ENCODE data around the gene INSYN2A. TPM values are rescaled to one million over a fixed set of nuclear protein-coding genes. Genes with fewer than 3 reads are reported as not detected.

Gene INSYN2A, protein sequence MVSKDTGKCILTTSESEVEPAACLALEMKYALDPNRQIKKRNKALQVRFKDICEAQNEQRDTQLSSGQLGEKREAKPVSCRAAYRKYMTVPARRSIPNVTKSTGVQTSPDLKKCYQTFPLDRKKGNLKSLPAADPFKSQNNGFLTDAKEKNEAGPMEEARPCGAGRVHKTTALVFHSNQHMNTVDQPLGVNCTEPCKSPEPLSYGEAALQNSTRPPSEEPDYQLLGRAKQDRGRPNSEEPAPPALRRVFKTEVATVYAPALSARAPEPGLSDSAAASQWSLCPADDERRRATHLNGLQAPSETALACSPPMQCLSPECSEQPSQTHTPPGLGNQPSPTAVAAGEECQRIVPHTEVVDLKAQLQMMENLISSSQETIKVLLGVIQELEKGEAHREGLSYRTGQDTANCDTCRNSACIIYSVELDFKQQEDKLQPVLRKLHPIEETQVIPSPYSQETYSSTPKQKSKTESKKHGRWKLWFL
- polyA plus RNA-seq (ENCODE audit: insufficient read length in 4 of 4) = 1 to 10 TPM in 3 of 4 donors, under 1 TPM in 1; 0.42 to 8.7 (median 3.8) TPM

DNA sequence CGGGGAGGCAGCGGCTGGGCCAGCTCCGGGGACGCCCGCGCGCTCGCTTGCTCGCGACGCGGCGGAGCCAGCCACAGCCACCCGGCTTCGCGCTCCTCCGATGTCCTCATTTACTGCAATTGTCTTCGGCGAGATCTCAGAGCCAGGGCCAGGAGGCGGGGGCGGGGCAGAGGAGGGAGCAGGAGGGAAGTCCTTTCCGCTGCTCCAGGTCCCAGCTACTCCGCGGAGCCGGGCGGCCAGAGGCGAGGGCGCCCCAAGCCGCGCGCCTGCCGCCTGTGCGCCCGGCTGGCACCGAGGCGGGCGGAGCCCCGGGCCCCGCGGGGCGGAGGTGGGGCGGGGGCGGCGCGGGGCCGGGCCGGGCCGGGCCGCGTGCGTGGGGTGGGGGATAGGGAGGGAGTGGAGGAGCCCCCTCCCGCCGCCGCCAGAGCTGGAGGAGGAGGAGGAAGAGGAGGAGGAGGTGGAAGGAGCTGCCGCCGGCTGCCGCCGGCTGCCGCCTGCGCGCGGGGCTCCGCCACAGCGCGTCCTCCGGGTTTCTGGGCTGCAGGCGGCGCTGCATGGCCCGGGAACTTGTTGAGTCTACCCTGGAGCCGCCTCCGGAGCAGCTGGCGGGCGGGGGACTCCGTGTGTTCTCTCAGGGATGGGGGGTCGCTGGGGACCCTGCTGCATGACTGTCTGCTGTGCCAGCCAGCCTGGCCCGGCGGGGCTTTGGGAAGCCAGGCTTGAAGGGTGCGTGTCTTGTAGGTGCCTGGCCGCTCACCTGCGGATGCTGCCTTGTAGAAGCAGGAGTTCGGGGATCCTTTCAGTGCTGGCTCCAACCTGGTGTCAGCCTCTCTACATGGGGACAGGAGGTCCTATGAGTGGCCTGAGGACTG is at the start of gene INSYN2A:
INSYN2A (minus strand) TSS at position 310 of the 872 bp plus-strand sequence. CDS start 20,196 bp downstream, outside the sequence.
- peak in 2 of 4 donors; percentile 39 to 49 for DNase-seq (ENCODE audit: low read depth in 4 of 4, low spot score in 3 of 4)

DNA sequence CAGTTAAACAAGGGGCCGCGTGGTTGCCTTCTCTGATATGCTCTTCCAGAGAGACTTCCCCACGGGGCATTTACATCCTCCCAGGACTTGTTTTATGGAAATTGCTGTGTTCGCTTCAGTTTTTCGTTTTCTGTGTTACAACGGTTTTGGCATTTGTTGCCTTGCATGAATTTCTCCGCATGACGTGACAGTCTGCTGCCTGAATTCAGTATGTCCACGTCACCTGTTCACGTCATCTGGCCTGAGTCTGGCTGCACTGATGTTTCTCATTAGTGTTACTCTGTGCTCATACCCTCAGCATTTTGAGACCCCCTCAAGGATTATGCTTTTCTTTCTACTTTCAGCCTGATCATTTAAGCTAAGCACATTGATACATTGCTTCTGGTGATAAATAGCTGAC is 49.1 kb upstream of the INSYN2A start:
- DNase-seq (ENCODE audit: low read depth in 4 of 4, low spot score in 3 of 4) = no peak

DNA sequence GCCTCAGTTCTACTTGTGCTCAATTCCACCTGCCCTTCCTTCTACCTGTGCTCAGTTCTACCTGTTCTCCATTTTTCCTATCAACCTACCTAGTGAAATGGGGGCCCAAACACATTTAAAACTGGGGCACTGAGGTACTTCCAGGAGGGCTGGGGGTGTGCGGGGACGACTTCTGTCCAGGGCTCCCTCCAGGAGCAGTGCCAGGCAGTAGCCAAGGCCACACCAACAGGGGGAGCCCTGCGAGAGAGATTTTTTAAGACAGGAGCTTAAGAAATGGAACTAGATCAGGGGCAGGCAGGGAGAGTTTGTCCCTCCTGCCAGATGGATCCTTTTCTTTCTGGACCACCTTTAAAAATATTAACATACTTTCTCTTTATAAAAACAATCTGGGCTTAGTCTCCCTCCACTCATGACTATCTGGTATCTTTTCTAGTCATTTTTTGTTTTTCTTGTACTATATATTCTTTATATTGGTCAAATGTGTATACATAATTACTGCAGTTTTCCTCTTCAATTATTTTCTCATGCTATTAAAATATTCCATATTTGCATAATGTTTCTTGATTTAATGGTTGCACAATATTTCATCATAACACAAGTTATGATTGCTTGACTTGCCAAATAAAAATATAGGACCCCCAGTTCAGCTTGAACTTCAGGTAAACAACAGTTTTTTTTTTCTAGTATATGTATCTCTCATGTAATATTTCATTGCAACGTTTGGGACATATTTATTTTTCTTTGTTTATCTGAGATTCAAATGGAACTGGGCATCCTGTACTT is 47.3 kb upstream of the INSYN2A start:
- peak in 1 of 4 donors; percentile 12 for DNase-seq (ENCODE audit: low read depth in 4 of 4, low spot score in 3 of 4)

DNA sequence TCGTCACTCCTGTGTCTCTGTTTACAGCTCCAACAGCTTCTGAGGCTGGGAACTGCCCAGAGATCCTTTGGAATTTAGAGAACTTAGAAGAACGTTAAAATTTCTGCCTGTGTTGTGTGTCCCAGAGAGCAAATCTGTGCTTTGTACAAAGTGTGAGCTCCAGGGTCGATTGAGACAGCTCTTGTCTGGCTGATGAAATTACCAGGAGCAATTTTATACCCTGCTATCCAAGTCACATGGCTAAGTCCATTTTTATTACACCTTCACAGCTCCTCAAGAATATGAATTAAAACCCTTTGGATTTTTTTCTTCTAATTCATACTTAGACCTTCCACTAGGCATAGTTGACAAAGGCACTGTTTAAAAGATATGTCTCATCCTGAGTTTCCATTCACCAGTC is 46.5 kb upstream of the INSYN2A start:
- DNase-seq (ENCODE audit: low read depth in 4 of 4, low spot score in 3 of 4) = no peak

DNA sequence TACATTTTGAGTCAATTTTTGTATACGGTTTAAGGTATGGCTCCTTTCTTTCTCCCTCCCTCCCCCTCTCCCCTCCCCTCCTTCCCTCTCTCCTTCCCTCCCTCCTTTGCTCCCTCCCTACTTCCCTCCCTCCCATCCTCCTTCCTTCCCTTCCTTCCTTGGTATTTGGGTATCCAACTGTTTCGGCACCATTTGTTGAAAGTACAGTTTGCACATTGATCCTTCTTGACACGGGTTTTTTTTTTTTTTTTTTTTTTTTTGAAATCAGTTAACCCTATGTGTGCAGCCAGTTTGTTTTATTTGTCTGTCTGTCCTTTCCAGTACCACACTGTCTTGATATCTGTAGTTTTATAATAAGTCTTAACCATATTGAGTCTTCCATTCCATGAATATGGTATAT is 39.9 kb upstream of the INSYN2A start:
- no peak for DNase-seq (ENCODE audit: low read depth in 4 of 4, low spot score in 3 of 4)

DNA sequence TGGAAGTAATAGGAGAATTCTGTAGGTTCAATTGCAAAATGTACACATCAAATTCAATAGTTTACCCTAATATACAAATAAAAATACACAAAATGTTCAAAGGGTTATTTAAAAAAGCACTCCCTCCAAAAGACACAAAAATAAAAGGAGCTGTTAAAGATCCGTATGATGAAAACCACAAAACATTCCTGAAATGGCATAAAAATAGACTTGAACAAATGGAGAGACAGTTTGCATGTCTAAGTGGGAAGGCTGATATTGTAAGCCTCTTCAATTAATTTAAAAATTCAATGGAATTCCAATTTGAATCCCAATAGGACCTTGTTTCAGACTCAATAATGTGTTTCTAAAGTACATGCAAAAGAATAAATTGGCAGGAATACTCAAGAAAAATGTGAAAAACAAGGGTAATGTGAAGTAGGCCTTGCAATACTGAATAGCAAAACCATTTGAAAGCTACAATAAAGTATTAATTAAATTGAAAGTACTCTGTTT is 38.0 kb upstream of the INSYN2A start:
- no peak for DNase-seq (ENCODE audit: low read depth in 4 of 4, low spot score in 3 of 4)

DNA sequence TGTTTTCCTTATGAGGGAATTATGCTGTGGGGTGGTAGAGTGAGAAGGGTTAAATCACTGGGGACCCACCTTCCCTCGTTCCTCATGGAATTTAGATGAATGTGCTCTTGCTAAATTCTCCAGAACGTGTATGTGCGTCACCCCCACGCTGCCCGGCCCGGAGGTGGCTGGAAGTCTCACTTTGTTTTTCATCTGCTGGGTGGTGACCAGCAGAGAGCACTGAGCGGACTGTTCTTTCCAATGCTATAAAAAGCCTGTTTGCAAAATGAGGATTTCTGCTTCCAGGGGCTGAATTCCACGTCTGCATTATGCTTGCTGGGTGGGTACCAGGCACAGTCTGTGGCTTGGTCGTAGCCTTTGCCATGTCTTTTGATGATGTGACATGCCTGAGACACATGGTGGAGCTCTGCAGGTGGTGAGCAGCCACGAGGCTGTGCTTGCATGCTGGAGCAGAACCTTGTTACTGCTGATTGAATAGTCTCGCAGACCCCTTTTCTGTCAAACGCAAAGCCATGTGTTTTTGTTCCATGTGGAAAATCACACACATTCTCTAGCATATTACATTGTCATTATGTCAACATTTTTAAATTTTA is 31.9 kb upstream of the INSYN2A start:
- no peak for DNase-seq (ENCODE audit: low read depth in 4 of 4, low spot score in 3 of 4)

DNA sequence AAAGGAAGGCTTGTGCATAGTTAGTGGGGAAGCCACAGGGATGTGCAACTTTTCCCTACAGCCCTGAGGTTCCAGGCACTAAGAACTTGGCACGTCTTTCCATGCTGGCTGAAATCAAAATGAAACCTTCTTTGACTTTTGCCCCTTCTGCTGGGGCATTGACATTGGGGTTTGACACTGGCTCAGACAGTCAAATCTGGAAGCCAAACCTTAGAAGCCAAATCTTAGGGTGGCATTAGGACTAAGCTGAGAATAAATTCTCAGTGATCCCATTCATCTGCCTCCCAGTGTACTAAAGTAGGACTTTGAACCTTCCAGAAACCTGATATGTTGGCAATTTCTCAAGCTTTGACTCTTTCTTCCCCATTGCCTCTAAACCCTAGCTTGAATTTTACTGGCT is 31.3 kb upstream of the INSYN2A start:
- DNase-seq (ENCODE audit: low read depth in 4 of 4, low spot score in 3 of 4) = no peak

DNA sequence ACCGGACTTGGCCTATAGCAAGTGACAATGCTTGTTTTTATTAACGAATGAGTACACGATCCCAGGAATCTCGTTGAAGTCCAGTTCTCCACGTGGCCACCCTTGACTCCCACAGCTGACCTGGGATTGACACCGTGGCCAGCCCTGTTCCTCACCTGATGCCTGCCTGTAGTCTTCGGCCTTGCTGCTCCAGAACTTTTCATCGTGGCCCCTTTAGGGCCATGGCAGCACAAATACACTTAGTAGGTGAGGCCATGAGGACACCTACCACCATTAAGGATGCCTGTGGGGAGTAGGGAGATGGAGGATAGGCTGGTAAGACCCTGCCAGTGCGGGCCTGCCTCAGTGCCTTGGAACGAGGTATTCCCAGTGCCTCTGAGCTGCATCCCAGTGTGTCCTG is 30.6 kb upstream of the INSYN2A start:
- no peak for DNase-seq (ENCODE audit: low read depth in 4 of 4, low spot score in 3 of 4)

DNA sequence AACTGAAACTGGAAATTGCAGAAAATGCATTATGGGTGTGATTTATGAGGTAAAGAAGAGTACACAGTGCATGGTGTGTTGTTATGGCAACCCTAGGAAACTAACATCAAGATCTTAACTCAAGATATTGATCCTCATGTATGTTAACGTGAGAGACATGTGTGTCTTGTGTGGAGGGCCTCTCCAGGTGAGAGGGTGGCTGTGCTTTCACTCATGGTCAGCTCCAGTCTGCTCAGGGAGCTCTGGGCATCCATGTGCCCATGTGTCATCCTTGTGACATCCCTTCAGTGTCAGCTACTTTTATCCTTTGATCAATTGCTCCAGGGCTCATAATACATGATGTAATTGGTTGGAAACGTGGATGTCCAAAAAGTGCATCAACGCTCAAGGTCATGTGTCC is 24.9 kb upstream of the INSYN2A start:
- DNase-seq (ENCODE audit: low read depth in 4 of 4, low spot score in 3 of 4) = no peak

DNA sequence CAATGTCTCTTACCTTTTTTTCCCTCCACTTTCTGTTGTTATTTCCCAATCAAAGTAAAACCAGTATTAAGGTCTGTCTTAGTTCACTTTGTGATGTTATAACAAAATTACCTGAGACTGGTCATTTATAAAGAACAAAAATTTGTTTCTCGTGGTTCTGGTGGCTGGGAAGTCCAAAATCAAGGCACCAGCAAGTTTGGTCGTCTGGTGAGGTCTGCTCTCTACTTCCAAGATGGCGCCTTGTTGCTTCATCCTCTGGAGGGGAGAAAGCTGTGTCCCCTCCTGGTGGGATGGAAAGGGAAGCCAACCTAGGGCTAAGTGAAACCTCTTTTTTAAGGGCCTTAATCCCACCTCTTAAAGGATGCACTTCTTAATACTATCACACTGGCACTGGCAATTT is 22.3 kb upstream of the INSYN2A start:
- no peak for DNase-seq (ENCODE audit: low read depth in 4 of 4, low spot score in 3 of 4)

DNA sequence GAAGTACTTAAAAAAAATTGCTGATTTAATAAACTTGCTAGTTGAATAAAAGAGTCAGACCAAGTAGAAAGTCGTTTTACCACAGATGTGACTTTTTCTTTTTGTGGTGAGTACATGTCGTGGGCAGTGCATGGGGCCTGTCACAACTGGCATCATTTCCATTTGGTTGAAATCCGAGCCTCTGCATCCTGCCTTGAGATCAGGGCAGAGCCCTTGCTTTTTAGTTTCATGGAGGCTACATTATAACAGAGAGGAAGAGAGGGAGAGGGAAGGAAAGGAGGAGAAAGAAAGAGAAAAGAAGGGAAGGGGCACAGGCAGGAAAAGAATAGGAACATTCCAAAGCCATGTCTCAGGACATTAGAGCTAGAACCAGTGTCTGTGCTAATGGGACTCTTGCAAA is 20.4 kb upstream of the INSYN2A start:
- DNase-seq (ENCODE audit: low read depth in 4 of 4, low spot score in 3 of 4) = no peak

DNA sequence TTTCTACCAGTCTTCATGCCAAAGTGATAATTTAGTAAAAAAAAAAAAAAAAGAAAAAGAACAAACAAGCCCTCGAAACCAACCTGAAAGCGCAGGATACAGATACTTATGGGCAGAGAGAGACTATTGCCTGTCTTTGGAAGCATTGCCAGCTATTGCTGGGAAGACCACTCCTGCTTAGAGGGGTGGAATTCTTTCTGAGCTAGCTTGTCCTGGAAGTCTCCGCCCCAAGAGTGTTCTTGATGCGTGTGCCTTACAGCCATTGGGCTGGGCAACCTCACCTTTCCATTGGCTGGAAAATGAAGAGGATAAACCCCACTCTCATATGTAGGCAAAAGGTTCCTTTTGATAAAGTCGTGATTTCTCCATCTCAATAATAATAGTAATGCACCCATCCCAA is 19.9 kb upstream of the INSYN2A start:
- no peak for DNase-seq (ENCODE audit: low read depth in 4 of 4, low spot score in 3 of 4)

DNA sequence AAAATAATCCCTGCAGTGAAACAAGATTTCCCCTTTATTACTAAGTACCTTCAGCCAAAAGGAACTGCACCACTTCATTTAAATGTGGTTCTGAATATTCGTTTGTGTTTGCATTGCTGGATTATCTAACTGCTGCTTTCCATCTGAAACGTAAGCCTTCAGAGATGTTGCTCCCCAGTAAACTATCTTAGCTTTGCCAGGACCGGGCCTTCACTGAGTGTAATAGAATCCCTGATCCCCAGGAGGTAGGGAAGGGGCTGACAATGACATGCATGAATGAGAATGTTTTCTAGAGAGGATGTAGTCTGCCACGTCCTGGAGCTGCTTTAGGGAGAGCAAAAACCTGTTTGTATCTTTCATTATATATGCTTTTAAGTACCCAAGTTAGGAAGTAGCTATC is 19.5 kb upstream of the INSYN2A start:
- DNase-seq (ENCODE audit: low read depth in 4 of 4, low spot score in 3 of 4) = no peak

DNA sequence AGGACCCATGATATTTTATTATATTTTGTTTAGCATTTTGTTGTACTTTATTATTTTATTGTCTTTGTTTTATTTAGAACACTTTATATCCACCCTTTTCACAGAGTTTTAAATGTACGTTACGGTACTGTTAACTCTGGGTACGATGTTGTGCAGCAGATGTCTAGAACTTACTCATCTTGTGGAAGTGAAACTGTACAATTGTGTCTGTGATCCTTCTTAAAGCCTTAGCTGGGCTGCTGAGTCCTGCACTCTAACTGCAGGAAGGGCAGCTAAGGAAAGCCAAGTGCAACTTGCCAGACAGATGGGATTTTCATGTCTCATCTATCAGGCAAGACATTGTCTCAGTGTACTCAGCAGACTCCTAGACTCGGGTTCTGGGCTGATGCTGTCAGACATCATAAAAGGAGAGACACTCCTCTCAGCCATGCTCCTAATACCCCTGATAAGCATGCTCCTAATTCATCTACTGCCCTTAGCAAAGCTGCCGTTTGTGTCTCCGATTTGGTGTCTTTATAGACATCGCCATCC is 14.6 kb upstream of the INSYN2A start:
- no peak for DNase-seq (ENCODE audit: low read depth in 4 of 4, low spot score in 3 of 4)

DNA sequence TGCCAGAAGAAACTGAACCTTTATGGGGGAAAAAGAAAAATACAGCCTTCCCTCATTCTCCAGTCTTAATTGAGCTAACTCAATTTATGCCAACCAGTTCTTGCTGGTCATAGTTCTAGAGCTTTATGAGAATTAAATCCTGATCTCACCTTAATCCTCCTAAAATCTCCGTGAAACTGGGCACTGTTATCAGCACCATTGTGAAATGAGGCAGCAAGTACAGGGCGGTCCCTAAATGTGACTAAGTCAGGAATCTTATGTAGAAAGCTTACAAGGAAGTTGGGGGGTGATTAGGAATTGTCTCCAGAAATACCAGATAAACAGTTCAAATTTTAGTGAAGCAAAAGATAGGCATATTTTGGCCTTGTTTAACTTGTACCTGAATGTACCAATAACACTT is 10.7 kb upstream of the INSYN2A start:
- DNase-seq (ENCODE audit: low read depth in 4 of 4, low spot score in 3 of 4) = no peak

DNA sequence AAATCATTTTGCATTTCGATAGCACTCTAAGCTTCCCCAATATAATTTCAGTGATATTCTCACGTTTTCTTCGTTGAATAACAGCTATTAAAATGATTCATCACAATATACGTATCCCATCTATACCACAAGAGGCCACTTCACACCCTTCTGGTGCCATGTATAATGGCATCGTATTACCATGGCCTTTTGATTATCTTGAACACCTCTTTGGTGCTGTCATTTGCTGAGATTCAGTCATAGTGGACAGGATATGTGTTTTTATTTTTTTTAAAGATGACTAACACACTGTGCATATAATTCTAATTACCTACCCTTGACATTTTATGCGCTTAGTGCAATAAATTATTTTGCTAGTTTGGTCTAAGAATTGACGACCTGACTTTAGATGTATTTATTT is 6.7 kb upstream of the INSYN2A start:
- DNase-seq (ENCODE audit: low read depth in 4 of 4, low spot score in 3 of 4) = no peak

DNA sequence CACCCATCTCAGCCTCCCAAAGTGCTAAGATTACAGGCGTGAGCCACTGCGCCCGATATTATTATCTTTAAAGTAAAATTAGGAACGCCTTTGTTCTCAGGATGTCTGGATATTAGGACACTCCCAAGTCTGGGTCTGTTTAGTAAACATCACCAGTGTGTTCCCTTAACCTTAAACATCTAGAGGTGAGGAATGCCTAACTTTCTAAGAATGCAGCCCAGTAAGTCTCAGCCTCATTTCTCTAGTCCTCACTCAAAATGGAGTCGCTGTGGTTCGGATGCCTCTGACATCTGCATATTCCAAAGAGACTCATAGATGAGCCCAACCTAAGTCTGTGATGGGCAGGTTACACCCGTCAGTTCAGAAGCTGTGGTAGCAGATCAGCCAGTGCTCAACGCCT is 4.3 kb upstream of the INSYN2A start:
- DNase-seq (ENCODE audit: low read depth in 4 of 4, low spot score in 3 of 4) = no peak

DNA sequence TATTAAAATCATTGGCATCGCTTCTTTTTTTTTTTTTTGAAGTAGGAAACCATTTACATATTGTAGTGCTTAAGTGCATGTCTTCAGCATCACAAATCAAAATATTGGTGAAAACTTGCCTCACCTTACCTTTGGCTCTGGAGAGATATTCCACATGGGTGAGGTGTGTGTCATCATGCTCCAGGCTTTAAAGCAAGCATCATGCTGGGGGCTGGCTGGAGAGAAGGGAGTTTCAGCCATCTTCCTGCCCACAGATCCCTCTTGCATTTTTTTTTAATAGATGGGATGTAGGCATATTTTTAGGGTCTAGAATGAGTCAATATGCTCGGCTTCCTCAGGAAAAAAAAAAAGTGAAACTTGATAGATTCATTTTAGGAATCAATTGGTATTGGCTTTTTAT is 2.3 kb upstream of the INSYN2A start:
- DNase-seq (ENCODE audit: low read depth in 4 of 4, low spot score in 3 of 4) = no peak

DNA sequence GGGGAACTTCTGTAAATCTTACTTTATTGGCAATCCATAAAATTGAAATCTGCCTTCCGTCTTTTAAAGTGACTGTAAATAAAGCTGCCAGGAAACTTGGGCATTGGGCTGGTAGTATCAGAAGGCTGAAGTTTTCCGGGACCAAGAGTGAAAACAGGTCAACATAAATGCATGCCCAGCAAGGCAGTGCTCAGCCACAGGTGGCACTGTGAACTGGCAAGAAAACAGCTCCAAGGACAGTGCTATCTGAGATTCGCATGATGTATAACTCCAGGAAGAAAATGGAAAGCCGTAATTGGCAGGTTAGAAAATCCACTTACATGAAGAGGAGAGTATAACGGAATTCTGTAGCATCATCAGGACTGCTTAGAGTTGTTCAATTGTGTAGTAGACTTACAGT is 1.9 kb upstream of the INSYN2A start:
- no peak for DNase-seq (ENCODE audit: low read depth in 4 of 4, low spot score in 3 of 4)
